Activated CD4-positive, alpha-beta T cell treated with anti-CD3 and anti-CD28 coated beads, Interleukin-2, amount 50 U/mL, for 1 hour (primary cell): Measurements from ENCODE around the gene NELL1.

Source experiments
- DNase-seq: peaks from one replicate; pipeline ENCODE4 v3.0.0-alpha.2; 2020

Gene NELL1

GRCh38 chr11:20669820-20670684 is 666 bp downstream of the NELL1 start:
- no peak for DNase-seq

- no peak for DNase-seq
These were observed 1.6 kb downstream of the NELL1 start for GRCh38 chr11:20670932-20671403.

- no peak for DNase-seq
These were observed 2.6 kb downstream of the NELL1 start for GRCh38 chr11:20671856-20672546.

- DNase-seq = no peak
These were observed 3.2 kb downstream of the NELL1 start for GRCh38 chr11:20672575-20672974.

- no peak for DNase-seq
These were observed 7.3 kb downstream of the NELL1 start for GRCh38 chr11:20676658-20677057.

- no peak for DNase-seq
These were observed 19.4 kb downstream of the NELL1 start for GRCh38 chr11:20688761-20689160.

- no peak for DNase-seq
These were observed 38.5 kb downstream of the NELL1 start for GRCh38 chr11:20707876-20708275.

GRCh38 chr11:20712912-20713311 is 43.5 kb downstream of the NELL1 start:
- DNase-seq = no peak

- no peak for DNase-seq
These were observed 46.1 kb downstream of the NELL1 start for GRCh38 chr11:20715464-20715863.

GRCh38 chr11:20715931-20716330 is 46.5 kb downstream of the NELL1 start:
- no peak for DNase-seq

GRCh38 chr11:20719821-20720220 is 50.4 kb downstream of the NELL1 start:
- DNase-seq = no peak

- no peak for DNase-seq
These were observed 54.0 kb downstream of the NELL1 start for GRCh38 chr11:20723366-20723765.

- DNase-seq = no peak
These were observed 60.3 kb downstream of the NELL1 start for GRCh38 chr11:20729597-20730105.

- no peak for DNase-seq
These were observed 62.4 kb downstream of the NELL1 start for GRCh38 chr11:20731676-20732215.

GRCh38 chr11:20739107-20739506 is 69.7 kb downstream of the NELL1 start:
- DNase-seq = no peak

GRCh38 chr11:20739577-20739976 is 70.2 kb downstream of the NELL1 start:
- no peak for DNase-seq

- DNase-seq = no peak
These were observed 85.5 kb downstream of the NELL1 start for GRCh38 chr11:20754933-20755332.

GRCh38 chr11:20759541-20759940 is 90.2 kb downstream of the NELL1 start:
- DNase-seq = no peak

- DNase-seq = no peak
These were observed 91.4 kb downstream of the NELL1 start for GRCh38 chr11:20760811-20761210.

GRCh38 chr11:20762116-20762844 is 92.9 kb downstream of the NELL1 start:
- no peak for DNase-seq

GRCh38 chr11:20762980-20763379 is 93.6 kb downstream of the NELL1 start:
- no peak for DNase-seq

GRCh38 chr11:20770414-20770946 is 101.1 kb downstream of the NELL1 start:
- DNase-seq = no peak

- no peak for DNase-seq
These were observed 101.6 kb downstream of the NELL1 start for GRCh38 chr11:20771026-20771425.
